Stromal cell of bone marrow (primary cell): Measurements from ENCODE around the gene ORMDL3.
"Not testable (repeated sequence)": the region's sequence is repeated elsewhere in the genome, so short reads cannot be mapped to it uniquely, and the experiment has no call there.

Source experiments
- DNase-seq: peaks from one replicate; pipeline ENCODE4 v3.0.0-alpha.2; 2012; ENCODE audit warnings: low read depth

Gene ORMDL3

DNA sequence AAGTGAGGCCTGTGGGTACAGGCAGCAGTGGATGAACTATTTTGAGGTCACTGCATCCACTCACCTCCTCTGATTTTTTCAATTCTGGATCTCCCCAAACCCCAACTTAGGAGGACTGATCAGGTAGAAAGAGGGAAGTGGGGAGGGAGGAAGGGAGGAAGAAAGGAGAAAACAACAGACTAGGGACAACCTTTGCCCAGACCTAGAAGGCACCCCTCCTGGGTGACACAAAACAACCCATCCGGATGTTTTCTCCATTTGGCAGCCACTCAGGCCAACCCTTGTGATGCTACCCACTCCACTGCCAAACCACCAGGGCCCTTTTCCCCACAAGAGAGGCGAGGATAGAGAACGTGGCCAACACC lies 2.7 kb downstream of the ORMDL3 start:
- DNase-seq = no peak

DNA sequence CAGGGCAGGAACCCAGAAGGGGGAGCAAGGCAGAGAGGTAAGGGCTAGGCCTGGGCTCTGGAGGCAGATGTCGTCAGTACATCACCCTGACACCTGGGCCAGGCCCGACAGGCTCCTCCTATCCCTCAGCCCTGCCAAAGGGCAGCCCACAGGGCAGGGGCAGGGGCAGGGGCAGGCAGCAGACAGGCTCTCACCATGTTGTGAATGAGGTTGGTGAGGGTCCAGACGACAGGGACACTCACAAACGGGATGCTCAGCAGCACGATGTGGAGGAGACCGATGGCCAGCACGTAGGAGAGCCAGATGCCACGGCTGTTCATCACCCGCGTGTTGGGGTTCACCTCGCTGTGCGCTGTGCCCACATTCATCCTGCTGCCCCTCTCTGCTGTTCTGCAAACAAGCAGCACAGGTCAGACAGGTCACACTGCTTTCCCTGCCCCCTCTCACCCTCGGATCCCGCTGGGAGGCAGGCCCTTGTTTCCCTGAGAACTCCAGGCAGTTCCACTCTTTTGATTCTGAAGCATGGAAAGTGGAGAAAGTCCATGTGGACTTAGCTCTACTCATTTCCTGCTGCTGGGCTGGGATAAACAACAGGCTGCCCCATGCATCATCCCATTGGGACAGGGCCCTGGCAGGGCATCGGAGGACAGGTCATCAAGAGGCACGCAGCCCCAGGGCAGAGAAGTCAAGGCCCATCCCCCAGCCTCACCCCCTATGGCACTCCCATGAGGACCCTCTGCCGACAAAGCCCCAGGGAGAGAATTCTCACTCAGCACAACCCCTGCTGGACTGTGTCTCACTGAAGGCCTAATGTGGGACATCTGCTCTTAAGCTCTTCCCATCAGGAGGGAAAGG lies 3.3 kb downstream of the ORMDL3 start:
- DNase-seq = no peak

GRCh38 chr17:39923230-39923629 lies 4.2 kb downstream of the ORMDL3 start:
- no peak for DNase-seq

DNA sequence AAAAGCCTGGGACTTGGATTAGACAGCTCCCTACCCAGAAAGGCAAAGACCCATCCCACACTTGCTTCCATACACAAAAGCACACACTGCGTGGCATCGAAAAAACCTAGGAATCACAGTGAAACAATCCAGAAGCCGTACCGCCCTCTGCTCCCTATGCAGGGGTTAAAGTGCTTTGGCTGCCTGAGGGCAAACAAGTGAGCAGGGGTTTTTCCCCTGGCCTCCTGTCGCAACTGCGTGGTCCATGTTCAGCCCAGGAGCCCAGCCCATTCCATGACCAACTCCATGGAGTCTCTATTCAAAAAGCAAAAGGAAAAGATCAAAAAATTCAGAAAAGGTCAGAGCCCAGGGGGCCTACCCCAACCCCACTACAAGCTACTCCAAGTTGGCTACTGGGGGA lies 5.4 kb downstream of the ORMDL3 start:
- DNase-seq = no peak

DNA sequence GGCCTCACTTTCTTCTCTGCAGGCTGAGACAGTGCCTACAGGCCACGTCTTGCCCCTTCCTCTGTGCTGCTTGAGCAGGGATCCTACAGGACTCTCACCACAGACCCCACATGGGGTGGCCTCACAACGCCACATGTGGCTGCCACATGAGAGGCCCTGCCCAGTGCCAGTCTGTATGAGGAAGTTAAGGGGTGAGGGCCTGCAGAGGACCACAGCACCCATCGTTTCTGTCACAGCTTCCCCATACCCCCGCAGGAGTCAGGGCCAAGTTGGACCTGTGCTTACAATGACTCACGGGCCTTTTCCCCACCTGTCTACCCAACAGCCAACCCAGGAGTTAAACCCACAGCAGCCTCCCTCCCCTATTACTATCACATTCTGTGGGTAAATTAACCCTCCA lies 6.1 kb downstream of the ORMDL3 start:
- DNase-seq = no peak

DNA sequence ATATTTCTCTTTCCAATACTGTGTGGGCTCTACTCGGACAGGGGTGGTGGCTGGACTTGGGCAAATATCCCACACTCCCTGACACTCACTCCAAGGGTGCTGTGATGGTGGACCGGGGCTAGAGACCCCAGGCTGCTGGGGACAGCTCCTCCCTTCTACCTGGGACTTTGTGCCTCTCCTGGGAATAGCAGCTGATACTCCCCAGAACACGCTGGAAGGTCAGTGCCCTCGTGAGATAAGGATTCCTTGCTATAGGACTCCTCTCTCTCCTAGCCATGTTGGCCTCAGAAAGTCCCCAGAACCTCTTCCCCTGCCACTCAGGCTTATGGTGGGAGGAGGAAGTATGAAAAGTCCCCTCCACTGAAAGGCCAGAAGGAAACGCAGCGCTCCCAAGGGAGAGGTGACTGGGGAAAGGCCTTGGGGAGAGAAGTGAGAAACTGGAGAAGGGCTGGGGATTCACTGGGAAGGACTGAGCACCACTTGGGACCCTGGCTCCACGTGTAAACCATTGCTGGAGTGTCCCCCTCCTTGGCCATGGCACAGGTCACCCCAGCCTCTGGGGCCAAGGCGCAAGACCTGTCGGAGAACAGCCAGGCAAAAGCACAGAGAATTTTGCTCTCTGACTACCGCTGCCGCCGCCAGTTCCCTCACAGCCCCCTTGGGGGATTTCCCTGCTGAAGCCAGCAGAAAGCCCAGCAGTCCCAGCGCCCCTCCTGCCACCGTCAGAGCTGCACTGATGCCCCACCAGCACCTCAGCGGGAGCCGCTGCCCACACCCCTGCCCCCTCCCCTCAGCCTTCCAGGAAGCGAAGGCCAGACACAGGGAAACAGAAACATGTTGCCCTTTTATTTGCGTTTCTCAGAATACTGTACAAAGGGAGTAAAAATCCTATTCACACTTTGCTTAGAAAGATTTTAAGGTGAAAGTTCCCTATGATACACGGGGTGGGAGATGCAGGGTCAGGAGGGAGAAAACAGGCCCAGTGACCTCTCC lies 6.9 kb downstream of the ORMDL3 start:
- DNase-seq = no peak

- no peak for DNase-seq
Measured at GRCh38 chr17:39919087-39919683, 8.2 kb downstream of the ORMDL3 start.

- no peak for DNase-seq
Measured at GRCh38 chr17:39916918-39917317, 10.5 kb downstream of the ORMDL3 start.

GRCh38 chr17:39915559-39915958 lies 11.8 kb downstream of the ORMDL3 start:
- DNase-seq = no peak

DNA sequence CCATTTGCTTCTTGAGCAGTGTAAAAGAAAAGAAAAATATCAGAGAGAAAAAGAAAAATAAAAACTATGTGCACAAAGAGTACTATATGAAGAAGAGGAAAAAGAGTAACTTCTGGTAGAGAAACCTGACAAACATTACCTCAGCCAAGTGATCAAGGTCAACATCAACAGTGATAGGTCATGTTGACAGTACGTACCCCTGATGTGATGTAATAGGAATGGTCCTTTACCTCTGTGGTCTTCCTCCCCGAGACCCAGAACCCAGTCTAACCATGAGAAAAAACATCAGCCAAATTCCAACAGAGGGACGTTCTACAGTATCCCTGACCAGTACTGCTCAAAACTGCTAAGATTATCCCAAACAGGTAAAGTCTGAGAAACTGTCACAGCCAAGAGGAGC lies 13.4 kb downstream of the ORMDL3 start:
- DNase-seq = no peak

DNA sequence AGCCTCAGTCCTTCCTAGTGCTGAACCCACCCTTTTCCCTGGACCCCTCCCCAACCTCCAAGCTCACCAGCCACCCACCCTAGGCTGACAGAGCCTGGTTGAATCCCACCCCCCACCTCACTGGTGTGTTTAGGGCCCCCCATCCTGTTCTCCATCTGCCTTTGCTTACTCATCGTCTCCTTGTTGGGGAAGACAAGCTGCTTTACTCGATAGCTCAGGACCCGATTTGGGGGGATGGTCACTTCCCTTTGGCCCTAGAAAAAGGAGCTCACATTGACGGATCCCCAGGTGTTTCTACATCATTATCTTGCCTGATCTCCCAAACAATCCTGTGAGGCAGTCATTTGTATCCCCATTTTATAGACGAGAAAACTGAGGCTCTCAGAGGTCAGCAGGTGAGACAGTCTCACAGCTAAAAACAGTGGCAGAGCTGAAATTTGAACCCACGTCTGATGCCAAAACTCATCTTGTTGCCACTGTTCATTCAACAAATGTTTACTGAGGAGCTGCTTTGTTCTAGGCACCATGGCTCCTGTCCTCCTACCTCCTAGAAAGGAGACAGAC lies 18.5 kb downstream of the ORMDL3 start:
- no peak for DNase-seq

DNA sequence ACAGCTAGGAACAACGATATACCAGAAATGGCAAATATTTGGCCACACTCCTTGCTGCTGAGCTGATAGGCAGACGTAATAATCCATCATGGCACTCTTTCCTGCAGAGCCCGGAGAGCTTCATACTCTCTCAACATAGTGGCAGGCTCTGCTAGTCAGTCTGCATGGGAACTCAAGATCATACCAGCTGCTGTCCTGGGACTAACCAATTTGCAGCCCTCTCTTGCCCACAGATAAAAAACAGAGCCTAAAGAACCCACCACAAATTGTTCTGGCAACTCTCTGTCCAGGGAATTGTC lies 22.5 kb downstream of the ORMDL3 start:
- no peak for DNase-seq

DNA sequence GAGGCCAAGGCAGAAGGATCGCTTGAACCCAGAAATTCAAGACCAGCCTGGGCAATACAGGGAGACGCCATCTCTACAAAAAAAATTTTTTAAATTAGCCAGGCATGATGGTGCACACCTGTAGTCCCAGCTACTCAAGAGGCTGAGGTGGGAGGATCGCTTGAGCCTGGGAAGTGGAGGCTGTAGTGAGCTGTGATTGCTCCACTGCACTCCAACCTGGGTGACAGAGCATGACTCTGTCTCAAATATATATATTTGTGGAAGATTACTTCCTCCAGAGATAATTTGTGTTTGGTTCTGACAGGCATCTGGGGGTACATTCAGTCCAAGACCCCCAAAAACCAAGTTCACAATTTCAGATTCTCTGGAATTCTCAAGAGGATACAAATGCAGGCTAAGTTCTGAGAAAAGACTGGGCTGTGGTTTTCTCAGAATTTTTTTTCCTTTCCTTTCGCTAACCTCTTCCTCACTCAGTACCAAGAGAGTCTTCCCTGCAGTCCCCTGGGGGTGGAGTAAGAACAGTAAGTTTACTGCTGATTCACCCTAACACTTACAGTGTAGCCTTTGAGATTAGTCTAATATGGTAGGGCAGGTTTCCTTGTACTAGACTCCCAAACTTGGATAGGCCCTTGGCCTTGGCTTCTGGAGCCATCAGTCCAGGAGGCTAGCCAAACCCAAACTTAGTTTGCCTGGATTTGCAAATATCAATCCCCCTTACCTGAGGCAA lies 24.1 kb downstream of the ORMDL3 start:
- peak; percentile 31 for DNase-seq

GRCh38 chr17:39902027-39902426 lies 25.4 kb downstream of the ORMDL3 start:
- DNase-seq = not testable (repeated sequence)

GRCh38 chr17:39899215-39899614 lies 28.2 kb downstream of the ORMDL3 start:
- DNase-seq = no peak

DNA sequence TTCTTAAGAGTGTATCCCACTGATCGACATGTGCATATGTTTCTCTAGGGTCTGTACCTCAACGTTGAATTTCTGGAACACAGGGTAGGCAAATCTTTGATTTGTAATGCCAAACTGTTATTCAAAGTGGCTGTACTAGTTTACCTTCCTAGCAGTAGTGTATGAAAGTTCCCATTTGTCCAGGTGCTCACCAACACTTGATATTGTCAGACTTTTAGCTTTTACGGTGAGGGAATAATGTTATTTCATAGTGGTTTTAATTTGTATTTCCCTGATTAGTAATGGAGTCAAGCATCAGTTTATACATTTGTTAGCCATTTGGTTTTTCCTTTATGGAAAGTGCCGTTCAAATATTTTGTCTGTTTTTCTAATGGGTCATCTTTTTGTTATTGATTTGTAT lies 29.3 kb downstream of the ORMDL3 start:
- no peak for DNase-seq

GRCh38 chr17:39894681-39895376 lies 32.6 kb downstream of the ORMDL3 start:
- no peak for DNase-seq

DNA sequence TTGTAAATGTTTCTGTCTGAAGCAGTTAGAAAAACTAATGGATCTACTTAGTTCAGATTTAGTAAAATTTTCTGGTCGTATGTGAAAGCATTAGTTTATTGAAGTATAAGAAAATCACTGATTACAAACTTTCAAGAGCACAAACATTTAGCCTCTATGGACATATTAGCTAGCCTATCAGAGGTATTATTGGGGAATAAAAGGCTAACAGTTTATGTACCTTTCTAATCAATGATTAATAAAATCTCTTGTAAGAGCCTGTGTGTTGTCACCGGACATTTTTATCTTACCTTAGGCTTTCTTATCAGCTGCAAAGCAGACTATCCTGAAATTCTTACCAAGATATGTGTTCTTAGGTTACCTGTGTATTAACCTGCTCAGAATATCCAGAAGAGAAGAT lies 38.2 kb downstream of the ORMDL3 start:
- DNase-seq = no peak

DNA sequence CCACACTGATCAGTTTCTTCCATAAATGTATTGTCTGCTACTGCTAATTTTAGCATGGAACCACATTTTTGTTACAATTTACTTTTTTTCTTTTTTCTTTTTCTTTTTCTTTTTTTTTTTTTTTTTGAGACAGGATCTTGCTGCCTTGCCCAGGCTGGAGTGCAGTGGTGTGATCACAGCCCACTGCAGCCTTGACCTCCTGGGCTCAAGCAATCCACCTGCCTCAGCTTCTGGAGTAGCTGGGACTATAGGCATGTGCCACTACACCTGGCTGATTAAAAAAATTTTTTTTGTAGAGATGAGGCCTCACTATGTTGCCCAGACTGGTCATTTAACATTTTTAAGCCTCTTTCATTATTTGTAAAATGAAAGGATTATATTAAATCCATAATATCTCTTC lies 40.3 kb downstream of the ORMDL3 start:
- DNase-seq = no peak

DNA sequence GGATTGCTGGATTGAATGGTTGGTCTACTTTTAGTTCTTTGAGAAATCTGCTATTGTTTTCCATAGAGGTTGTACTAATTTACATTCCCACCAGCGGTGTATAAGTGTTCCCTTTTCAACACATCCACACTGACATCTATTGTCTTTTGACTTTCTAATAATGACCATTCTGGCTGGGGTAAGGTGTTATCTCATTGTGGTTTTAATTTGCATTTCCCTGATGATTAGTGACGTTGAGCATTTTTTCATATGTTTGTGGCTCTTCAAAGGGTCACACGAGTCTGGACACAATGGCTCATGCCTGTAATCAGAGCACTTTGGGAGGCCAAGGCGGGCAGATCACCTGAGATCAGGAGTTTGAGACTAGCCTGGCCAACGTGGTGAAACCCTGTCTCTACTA lies 41.3 kb downstream of the ORMDL3 start:
- not testable (repeated sequence) for DNase-seq

DNA sequence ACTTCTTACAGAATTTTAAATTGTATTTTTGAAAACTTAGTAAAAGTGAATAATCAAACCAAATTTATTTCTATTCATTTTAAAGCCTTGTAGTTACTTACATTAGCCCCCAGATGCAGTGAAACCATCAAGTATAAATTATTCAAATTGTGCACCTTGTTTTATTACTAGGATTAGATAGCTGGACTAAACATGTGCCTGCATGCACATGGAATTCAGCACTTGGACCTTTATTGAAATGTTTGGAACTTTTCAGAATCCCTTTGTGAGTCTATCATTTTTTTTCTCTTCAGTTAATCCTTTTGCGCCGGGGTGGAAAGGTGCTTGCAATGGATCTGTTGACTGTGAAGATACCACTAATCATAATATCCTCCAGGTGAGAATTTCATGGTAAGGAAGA lies 54.6 kb downstream of the ORMDL3 start:
- DNase-seq = peak; percentile 2
